ENCODE measurements around the gene CLNK. TPM values are rescaled to one million over a fixed set of nuclear protein-coding genes. Genes with fewer than 3 reads are reported as not detected.

Gene CLNK
- total RNA-seq, 1 experiment from 2014 or later, result not detected

- no peak for ATAC-seq
- ChIA-PET POLR2A (no interaction called here), RAD21 (ENCODE audit: low non-redundant PET in 1 of 2, low total read pairs in 2 of 2, uncharacterized antibody in 2 of 2, unreplicated experiment in 2 of 2) (no interaction called here), CTCF (no interaction called here)
- Histone ChIP-seq H3K9me3 (ENCODE audit: control insufficient read depth in 1 of 2, insufficient read depth in 1 of 2, low read depth in 1 of 2, low read length in 2 of 2) (no peaks in the 10 kb centered on the region), H4K20me1 (ENCODE audit: insufficient read depth) (no peaks in the 10 kb centered on the region), H3K27ac (ENCODE audit: low read depth, low read length) (no peak overlapping the region), H3K79me2 (ENCODE audit: insufficient read depth, low read length) (no peaks in the 10 kb centered on the region), H3K4me1 (ENCODE audit: control insufficient read depth in 1 of 2, insufficient read depth in 2 of 2, low read length in 2 of 2) (peaks cover 0 to 8% of the 10 kb centered on the region in 2 experiments; a peak in 1 of 4 replicates), H3K4me3 (replicated peaks in 1 of 2; ENCODE audit: low read depth in 1 of 2, low read length in 2 of 2) (no peak overlapping the region), H3K9ac (ENCODE audit: low read length) (no peak overlapping the region), H3K36me3 (ENCODE audit: control insufficient read depth in 1 of 2, insufficient read depth in 2 of 2, low read length in 2 of 2) (no peaks in the 10 kb centered on the region), H3K27me3 (ENCODE audit: insufficient read depth, low read length) (no peaks in the 10 kb centered on the region), H3K4me2 (ENCODE audit: low read length) (no peak overlapping the region), H3K9me2 (ENCODE audit: insufficient read depth) (no peaks in the 10 kb centered on the region), H2AFZ (ENCODE audit: low read depth, low read length, poor library complexity, severe bottlenecking) (no peak overlapping the region)
- no TSS peak for BruUV-seq (replicated peaks)
- no peak for DNase-seq (ENCODE audit: low read depth, low spot score)
- TF ChIP-seq CBX3 (IDR thresholded peaks at IDR 0.05; ENCODE audit: low read depth), result no peak
- intact Hi-C loops (cut with micrococcal nuclease), result no loop called here
Measured at GRCh38 chr4:10648479-10648878, 36.1 kb downstream of the CLNK start.

GRCh38 chr4:10647846-10648245 is 36.7 kb downstream of the CLNK start:
- CTCF ChIA-PET, result no interaction called here
- RAD21 ChIA-PET (ENCODE audit: low non-redundant PET in 1 of 2, low total read pairs in 2 of 2, uncharacterized antibody in 2 of 2, unreplicated experiment in 2 of 2), result no interaction called here
- Histone ChIP-seq H3K9ac (ENCODE audit: low read length) (no peak overlapping the region), H3K36me3 (ENCODE audit: control insufficient read depth in 1 of 2, insufficient read depth in 2 of 2, low read length in 2 of 2) (no peaks in the 10 kb centered on the region), H3K27ac (ENCODE audit: low read depth, low read length) (no peak overlapping the region), H3K9me2 (ENCODE audit: insufficient read depth) (no peaks in the 10 kb centered on the region), H3K4me3 (replicated peaks in 1 of 2; ENCODE audit: low read depth in 1 of 2, low read length in 2 of 2) (no peak overlapping the region), H3K9me3 (ENCODE audit: control insufficient read depth in 1 of 2, insufficient read depth in 1 of 2, low read depth in 1 of 2, low read length in 2 of 2) (no peaks in the 10 kb centered on the region), H3K79me2 (ENCODE audit: insufficient read depth, low read length) (no peaks in the 10 kb centered on the region), H3K4me1 (ENCODE audit: control insufficient read depth in 1 of 2, insufficient read depth in 2 of 2, low read length in 2 of 2) (peaks cover 0 to 9% of the 10 kb centered on the region in 2 experiments; a peak in 1 of 4 replicates), H3K27me3 (ENCODE audit: insufficient read depth, low read length) (no peaks in the 10 kb centered on the region), H4K20me1 (ENCODE audit: insufficient read depth) (no peaks in the 10 kb centered on the region), H3K4me2 (ENCODE audit: low read length) (no peak overlapping the region), H2AFZ (ENCODE audit: low read depth, low read length, poor library complexity, severe bottlenecking) (no peak overlapping the region)
- no TSS peak for BruUV-seq (replicated peaks)
- POLR2A ChIA-PET, result no interaction called here
- TF ChIP-seq RAD21 (IDR thresholded peaks at IDR 0.05; ENCODE audit: low read depth) (no peak), ZBTB33 (IDR thresholded peaks at IDR 0.05; ENCODE audit: extremely low read depth, insufficient replicate concordance, low read length) (no peak), ZNF274 (IDR thresholded peaks at IDR 0.05; ENCODE audit: low read depth, low read length) (no peak), POLR2AphosphoS5 (IDR thresholded peaks at IDR 0.05; ENCODE audit: low read depth, low read length) (no peak)
- ATAC-seq (no peak), DNase-seq (ENCODE audit: low read depth, low spot score) (no peak)
- intact Hi-C loops (cut with micrococcal nuclease), result no loop called here

Data from HCT116 (cell line).